HepG2 (cell line): ENCODE data around the gene TIMM10. TPM values are rescaled to one million over a fixed set of nuclear protein-coding genes. Genes with fewer than 3 reads are reported as not detected.

Source experiments
- AHR ChIP-seq: IDR thresholded peaks from 2 replicates; pipeline ENCODE4 v1.6.1; 2018; ENCODE audit warnings: missing genetic modification reagents, missing compliant biosample characterization
- AKAP8 ChIP-seq: sonication (generic); formaldehyde crosslinking; IDR thresholded peaks from 2 replicates; pipeline ENCODE4 v1.5.1; 2020; ENCODE audit warnings: mild to moderate bottlenecking, missing genetic modification reagents
- CHD4 ChIP-seq: fragments of 200-600 bp; sonication (generic); IDR thresholded peaks from 2 replicates; pipeline ENCODE4 v1.7.0; 2017; ENCODE audit warnings: mild to moderate bottlenecking, low read length, borderline replicate concordance
- CREBL2 ChIP-seq: sonication (generic); formaldehyde crosslinking; IDR thresholded peaks from 2 replicates; pipeline ENCODE4 v1.8.1; 2023; ENCODE audit warnings: missing genetic modification reagents, mild to moderate bottlenecking, borderline replicate concordance
- IRF2 ChIP-seq: IDR thresholded peaks from 2 replicates; pipeline ENCODE4 v1.6.1; 2018; ENCODE audit warnings: missing genetic modification reagents, missing compliant biosample characterization
- JUND ChIP-seq: sonication (generic); formaldehyde crosslinking; IDR thresholded peaks from 2 replicates; pipeline ENCODE4 v1.8.0; 2022; ENCODE audit warnings: mild to moderate bottlenecking, missing genetic modification reagents
- KLF13 ChIP-seq: sonication (generic); formaldehyde crosslinking; IDR thresholded peaks from 2 replicates; pipeline ENCODE4 v1.4.0; 2020; ENCODE audit warnings: mild to moderate bottlenecking, missing genetic modification reagents
- MBD4 ChIP-seq: IDR thresholded peaks from 2 replicates; pipeline ENCODE4 v1.6.1; 2012; ENCODE audit warnings: low read length, inconsistent platforms, borderline replicate concordance
- MEF2D ChIP-seq: sonication (generic); formaldehyde crosslinking; IDR thresholded peaks from 2 replicates; pipeline ENCODE4 v1.5.1; 2020; ENCODE audit warnings: mild to moderate bottlenecking, missing genetic modification reagents
- NFE2 ChIP-seq: sonication (generic); formaldehyde crosslinking; IDR thresholded peaks from 2 replicates; pipeline ENCODE4 v1.4.0; 2020; ENCODE audit warnings: missing genetic modification reagents
- SIN3A ChIP-seq: IDR thresholded peaks from 2 replicates; pipeline ENCODE4 v1.6.1; 2011; ENCODE audit warnings: low read depth, mild to moderate bottlenecking, control low read depth, low read length, borderline replicate concordance
- TBP ChIP-seq: sonication (generic); formaldehyde crosslinking; IDR thresholded peaks from 2 replicates; pipeline ENCODE4 v1.5.0; 2020; ENCODE audit warnings: missing genetic modification reagents
- XBP1 ChIP-seq: sonication (generic); formaldehyde crosslinking; IDR thresholded peaks from 2 replicates; pipeline ENCODE4 v1.5.0; 2020; ENCODE audit warnings: missing genetic modification reagents
- ZBTB26 ChIP-seq: IDR thresholded peaks from 2 replicates; pipeline ENCODE4 v1.6.1; 2016; ENCODE audit warnings: missing compliant biosample characterization, missing genetic modification reagents, borderline replicate concordance
- ZSCAN25 ChIP-seq: sonication (generic); formaldehyde crosslinking; IDR thresholded peaks from 2 replicates; pipeline ENCODE4 v1.8.0; 2022; ENCODE audit warnings: mild to moderate bottlenecking, missing genetic modification reagents
- polyA plus RNA-seq, 8 experiments: library from polyadenylated mRNA; depleted of rRNA in 3 of 8; stranded (reverse) in 7 of 8; unstranded in 1 of 8; fragments of >200 nt; fragmentation: Illumina TruSeq in 4 of 8; extraction: Trizol in 4 of 8; gene quantifications; 2 replicates each; pipeline versions ENCODE4 v1.2.1 to v1.2.3, GENCODE V29; 2011 to 2016; ENCODE audit warnings: low read depth in 4 of 8, missing spikeins in 1 of 8, mixed read lengths in 1 of 8; ENCODE audit not compliant: insufficient read depth in 1 of 8
- total RNA-seq, 5 experiments: library from RNA; depleted of rRNA; stranded (reverse); fragments of >200 nt; fragmentation: Illumina TruSeq; extraction: Trizol; gene quantifications; 2 replicates each; pipeline ENCODE4 v1.2.3, GENCODE V29; 2016; ENCODE audit warnings: low read depth in 1 of 5
- TF ChIP-seq, protein P1 (sequence below): sonication (generic); formaldehyde crosslinking; IDR thresholded peaks from 2 replicates; pipeline ENCODE4 v1.4.0; 2020; ENCODE audit warnings: missing genetic modification reagents
- TF ChIP-seq, protein P2 (sequence below): sonication (generic); formaldehyde crosslinking; IDR thresholded peaks from 2 replicates; pipeline ENCODE4 v1.8.0; 2022; ENCODE audit warnings: mild to moderate bottlenecking, missing genetic modification reagents, moderate library complexity
- TF ChIP-seq, protein P3 (sequence below): IDR thresholded peaks from 2 replicates; pipeline ENCODE4 v1.6.1; 2016; ENCODE audit warnings: missing genetic modification reagents, missing compliant biosample characterization
- TF ChIP-seq, protein P4 (sequence below): sonication (generic); formaldehyde crosslinking; IDR thresholded peaks from 2 replicates; pipeline ENCODE4 v1.4.0; 2020; ENCODE audit warnings: missing genetic modification reagents
- TF ChIP-seq, protein P5 (sequence below), 2 experiments: sonication (generic) in 1 of 2; formaldehyde crosslinking in 1 of 2; IDR thresholded peaks; 2 replicates each; pipeline versions ENCODE4 v1.5.1 to v1.6.1; 2011 to 2020; ENCODE audit warnings: borderline replicate concordance in 1 of 2, low read depth in 1 of 2, low read length in 1 of 2, mild to moderate bottlenecking in 1 of 2, missing genetic modification reagents in 1 of 2, moderate library complexity in 1 of 2
- TF ChIP-seq, protein P6 (sequence below): sonication (generic); formaldehyde crosslinking; conservative IDR thresholded peaks from 2 replicates; pipeline ENCODE4 v1.8.0; 2022; ENCODE audit warnings: low read depth, missing genetic modification reagents

Gene TIMM10
- total and polyA plus RNA-seq, 2 of the 13 experiments (the other 11 are each of a cell fraction or from before 2014, with no cell fraction given): 67.8 to 82.2 TPM

GRCh38 chr11:57530215-57530595, 349 bp downstream of the TIMM10 start (continued):
- TF ChIP-seq, protein P1, sequence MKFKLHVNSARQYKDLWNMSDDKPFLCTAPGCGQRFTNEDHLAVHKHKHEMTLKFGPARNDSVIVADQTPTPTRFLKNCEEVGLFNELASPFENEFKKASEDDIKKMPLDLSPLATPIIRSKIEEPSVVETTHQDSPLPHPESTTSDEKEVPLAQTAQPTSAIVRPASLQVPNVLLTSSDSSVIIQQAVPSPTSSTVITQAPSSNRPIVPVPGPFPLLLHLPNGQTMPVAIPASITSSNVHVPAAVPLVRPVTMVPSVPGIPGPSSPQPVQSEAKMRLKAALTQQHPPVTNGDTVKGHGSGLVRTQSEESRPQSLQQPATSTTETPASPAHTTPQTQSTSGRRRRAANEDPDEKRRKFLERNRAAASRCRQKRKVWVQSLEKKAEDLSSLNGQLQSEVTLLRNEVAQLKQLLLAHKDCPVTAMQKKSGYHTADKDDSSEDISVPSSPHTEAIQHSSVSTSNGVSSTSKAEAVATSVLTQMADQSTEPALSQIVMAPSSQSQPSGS (CRISPR knock-in tag): no peak
- no peak for TF ChIP-seq SIN3A
- TF ChIP-seq XBP1: no peak
- no peak for TF ChIP-seq ZSCAN25
- TF ChIP-seq, protein P2, sequence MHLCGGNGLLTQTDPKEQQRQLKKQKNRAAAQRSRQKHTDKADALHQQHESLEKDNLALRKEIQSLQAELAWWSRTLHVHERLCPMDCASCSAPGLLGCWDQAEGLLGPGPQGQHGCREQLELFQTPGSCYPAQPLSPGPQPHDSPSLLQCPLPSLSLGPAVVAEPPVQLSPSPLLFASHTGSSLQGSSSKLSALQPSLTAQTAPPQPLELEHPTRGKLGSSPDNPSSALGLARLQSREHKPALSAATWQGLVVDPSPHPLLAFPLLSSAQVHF (CRISPR knock-in tag): 0 out of 2 replicates have a peak, but pooled peaks have one; percentile 13
- no peak for TF ChIP-seq NFE2 (CRISPR knock-in tag)
- TF ChIP-seq TBP (CRISPR knock-in tag): no peak
- TF ChIP-seq IRF2 (CRISPR knock-in tag): no peak
- TF ChIP-seq CREBL2 (CRISPR knock-in tag): no peak
- no peak for TF ChIP-seq AHR (CRISPR knock-in tag)
- TF ChIP-seq JUND (CRISPR knock-in tag): no peak
- peak; percentile 85 for TF ChIP-seq CHD4
- TF ChIP-seq ZBTB26 (CRISPR knock-in tag): no peak
- TF ChIP-seq, protein P3, sequence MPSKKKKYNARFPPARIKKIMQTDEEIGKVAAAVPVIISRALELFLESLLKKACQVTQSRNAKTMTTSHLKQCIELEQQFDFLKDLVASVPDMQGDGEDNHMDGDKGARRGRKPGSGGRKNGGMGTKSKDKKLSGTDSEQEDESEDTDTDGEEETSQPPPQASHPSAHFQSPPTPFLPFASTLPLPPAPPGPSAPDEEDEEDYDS: no peak
- TF ChIP-seq, protein P4, sequence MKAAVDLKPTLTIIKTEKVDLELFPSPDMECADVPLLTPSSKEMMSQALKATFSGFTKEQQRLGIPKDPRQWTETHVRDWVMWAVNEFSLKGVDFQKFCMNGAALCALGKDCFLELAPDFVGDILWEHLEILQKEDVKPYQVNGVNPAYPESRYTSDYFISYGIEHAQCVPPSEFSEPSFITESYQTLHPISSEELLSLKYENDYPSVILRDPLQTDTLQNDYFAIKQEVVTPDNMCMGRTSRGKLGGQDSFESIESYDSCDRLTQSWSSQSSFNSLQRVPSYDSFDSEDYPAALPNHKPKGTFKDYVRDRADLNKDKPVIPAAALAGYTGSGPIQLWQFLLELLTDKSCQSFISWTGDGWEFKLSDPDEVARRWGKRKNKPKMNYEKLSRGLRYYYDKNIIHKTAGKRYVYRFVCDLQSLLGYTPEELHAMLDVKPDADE (CRISPR knock-in tag): no peak
- no peak for TF ChIP-seq KLF13
- peak; percentile 54; the same call in 1 of the 2 replicates for TF ChIP-seq MEF2D
- TF ChIP-seq, protein P5, sequence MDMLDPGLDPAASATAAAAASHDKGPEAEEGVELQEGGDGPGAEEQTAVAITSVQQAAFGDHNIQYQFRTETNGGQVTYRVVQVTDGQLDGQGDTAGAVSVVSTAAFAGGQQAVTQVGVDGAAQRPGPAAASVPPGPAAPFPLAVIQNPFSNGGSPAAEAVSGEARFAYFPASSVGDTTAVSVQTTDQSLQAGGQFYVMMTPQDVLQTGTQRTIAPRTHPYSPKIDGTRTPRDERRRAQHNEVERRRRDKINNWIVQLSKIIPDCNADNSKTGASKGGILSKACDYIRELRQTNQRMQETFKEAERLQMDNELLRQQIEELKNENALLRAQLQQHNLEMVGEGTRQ (IDR thresholded peaks at IDR 0.05; ENCODE audit: low read depth, low read length): no peak
- TF ChIP-seq, protein P5 (CRISPR knock-in tag; IDR thresholded peaks at IDR 0.05; ENCODE audit: borderline replicate concordance): no peak
- TF ChIP-seq AKAP8 (CRISPR knock-in tag): 0 out of 2 replicates have a peak, but pooled peaks have one; percentile 22
- TF ChIP-seq MBD4: no peak
- TF ChIP-seq, protein P6, sequence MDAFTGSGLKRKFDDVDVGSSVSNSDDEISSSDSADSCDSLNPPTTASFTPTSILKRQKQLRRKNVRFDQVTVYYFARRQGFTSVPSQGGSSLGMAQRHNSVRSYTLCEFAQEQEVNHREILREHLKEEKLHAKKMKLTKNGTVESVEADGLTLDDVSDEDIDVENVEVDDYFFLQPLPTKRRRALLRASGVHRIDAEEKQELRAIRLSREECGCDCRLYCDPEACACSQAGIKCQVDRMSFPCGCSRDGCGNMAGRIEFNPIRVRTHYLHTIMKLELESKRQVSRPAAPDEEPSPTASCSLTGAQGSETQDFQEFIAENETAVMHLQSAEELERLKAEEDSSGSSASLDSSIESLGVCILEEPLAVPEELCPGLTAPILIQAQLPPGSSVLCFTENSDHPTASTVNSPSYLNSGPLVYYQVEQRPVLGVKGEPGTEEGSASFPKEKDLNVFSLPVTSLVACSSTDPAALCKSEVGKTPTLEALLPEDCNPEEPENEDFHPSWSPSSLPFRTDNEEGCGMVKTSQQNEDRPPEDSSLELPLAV (CRISPR knock-in tag): 0 out of 2 replicates have a peak, but pooled peaks have one; percentile 13
